SU-DHL-6 (cell line): ENCODE measurements around the gene CNNM1.

ENCODE experiments used
- H2AFZ ChIP-seq: fragments of 200-600 bp; sonication (generic); 2 replicates; pipeline ENCODE4 v1.6.1; 2014; ENCODE audit warnings: low read depth, mild to moderate bottlenecking, moderate library complexity, mixed read lengths, antibody characterized with exemption, low read length; ENCODE audit not compliant: severe bottlenecking
- H3F3A ChIP-seq: fragments of 200-600 bp; shearing (Covaris generic); 2 replicates; pipeline ENCODE4 v1.6.0; 2016; ENCODE audit warnings: antibody characterized with exemption, mild to moderate bottlenecking; ENCODE audit not compliant: insufficient read depth
- H3K27ac ChIP-seq: fragments of 200-600 bp; sonication (generic); 2 replicates; pipeline ENCODE4 v1.5.1; 2016; ENCODE audit warnings: low read depth, mild to moderate bottlenecking, low read length, moderate library complexity, mixed read lengths
- H3K27me3 ChIP-seq: fragments of 200-600 bp; sonication (generic), shearing (Covaris generic); 2 replicates; pipeline ENCODE4 v1.6.0; 2014; ENCODE audit warnings: mild to moderate bottlenecking, low read length
- H3K36me3 ChIP-seq: fragments of 200-600 bp; sonication (generic); 2 replicates; pipeline ENCODE4 v1.6.1; 2014; ENCODE audit warnings: mild to moderate bottlenecking, low read length, mixed read lengths
- H3K4me2 ChIP-seq: fragments of 300-600, 200-600 bp; shearing (Covaris generic), sonication (generic); 2 replicates; pipeline ENCODE4 v1.6.0; 2014; ENCODE audit warnings: low read length, low read depth, mild to moderate bottlenecking; ENCODE audit not compliant: poor library complexity, severe bottlenecking
- H3K4me3 ChIP-seq: fragments of 200-600 bp; sonication (generic); 2 replicates; pipeline ENCODE4 v1.5.1; 2014; ENCODE audit warnings: antibody characterized with exemption, low read length, mild to moderate bottlenecking, mixed read lengths; ENCODE audit not compliant: insufficient read depth, poor library complexity, severe bottlenecking
- H3K79me2 ChIP-seq: fragments of 200-600 bp; sonication (generic); 2 replicates; pipeline ENCODE4 v1.6.1; 2014; ENCODE audit warnings: mild to moderate bottlenecking, low read length, moderate library complexity; ENCODE audit not compliant: insufficient read depth
- H3K9ac ChIP-seq: fragments of 200-600 bp; sonication (generic); 2 replicates; pipeline ENCODE4 v1.7.0; 2014; ENCODE audit warnings: mild to moderate bottlenecking, low read length
- H3K9me2 ChIP-seq: fragments of 200-600 bp; sonication (generic); replicated peaks from 2 replicates; pipeline ENCODE4 v1.6.1; 2014; ENCODE audit warnings: low read length; ENCODE audit not compliant: insufficient read depth
- H3K9me3 ChIP-seq: fragments of 200-600 bp; sonication (generic); 2 replicates; pipeline ENCODE4 v1.6.1; 2014; ENCODE audit warnings: low read length, mixed read lengths; ENCODE audit not compliant: insufficient read depth
- H4K20me1 ChIP-seq: fragments of 200-600 bp; sonication (generic); 2 replicates; pipeline ENCODE4 v1.6.1; 2014; ENCODE audit warnings: low read depth, mild to moderate bottlenecking, antibody characterized with exemption, low read length, moderate library complexity, mixed read lengths
- EZH2phosphoT487 ChIP-seq: fragments of 200-600 bp; sonication (generic), shearing (Covaris generic); conservative IDR thresholded peaks from 2 replicates; pipeline ENCODE4 v1.6.1; 2018; ENCODE audit warnings: mild to moderate bottlenecking, antibody characterized with exemption, low read length, moderate library complexity, mixed read lengths
- TF ChIP-seq, protein P1 (sequence below): fragments of 200-600 bp; sonication (generic); IDR thresholded peaks from one replicate; pipeline ENCODE4 v1.5.1; 2017; ENCODE audit warnings: antibody characterized with exemption, mild to moderate bottlenecking, low read length, moderate library complexity; ENCODE audit not compliant: insufficient read depth, poor library complexity, severe bottlenecking

CNNM1 gene

DNA sequence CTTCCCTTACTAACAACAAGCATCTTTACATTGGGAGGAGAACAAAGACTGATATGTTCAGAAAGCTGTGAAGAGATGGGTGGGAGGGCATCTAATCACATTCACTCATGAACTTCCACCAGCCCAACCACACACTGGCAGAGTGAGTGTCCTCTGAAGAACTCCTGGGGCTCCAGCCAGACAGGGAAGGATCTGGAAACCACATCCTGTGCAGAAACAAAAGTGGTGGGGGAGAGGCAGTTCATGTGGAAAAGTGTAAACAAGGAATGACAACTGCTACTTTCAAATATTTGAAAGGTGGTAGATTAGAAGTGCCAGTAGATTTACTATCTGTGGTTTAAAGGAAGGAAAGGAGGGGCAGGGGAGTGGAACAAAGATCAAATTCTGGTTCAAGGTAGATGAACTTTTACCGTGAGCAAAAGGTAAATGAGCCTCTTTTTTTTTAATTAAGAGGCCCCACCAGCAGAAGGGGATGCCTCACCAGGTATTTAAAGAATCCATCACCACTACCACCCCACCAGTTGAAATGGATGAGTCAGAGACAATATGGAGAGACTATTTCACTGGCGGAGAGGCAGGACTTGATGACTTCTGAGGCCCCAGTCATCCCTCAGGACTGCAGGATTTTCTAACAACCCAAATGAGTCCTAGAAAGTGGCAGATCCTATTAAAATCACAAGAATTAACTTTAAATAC, 66.7 kb downstream of the CNNM1 start:
- no peaks in the 10 kb centered on the region for H4K20me1 ChIP-seq
- no peaks in the 10 kb centered on the region for H3K9me3 ChIP-seq
- no peak overlapping the region for H3K4me2 ChIP-seq
- no peak for TF ChIP-seq EZH2phosphoT487
- TF ChIP-seq, protein P1, sequence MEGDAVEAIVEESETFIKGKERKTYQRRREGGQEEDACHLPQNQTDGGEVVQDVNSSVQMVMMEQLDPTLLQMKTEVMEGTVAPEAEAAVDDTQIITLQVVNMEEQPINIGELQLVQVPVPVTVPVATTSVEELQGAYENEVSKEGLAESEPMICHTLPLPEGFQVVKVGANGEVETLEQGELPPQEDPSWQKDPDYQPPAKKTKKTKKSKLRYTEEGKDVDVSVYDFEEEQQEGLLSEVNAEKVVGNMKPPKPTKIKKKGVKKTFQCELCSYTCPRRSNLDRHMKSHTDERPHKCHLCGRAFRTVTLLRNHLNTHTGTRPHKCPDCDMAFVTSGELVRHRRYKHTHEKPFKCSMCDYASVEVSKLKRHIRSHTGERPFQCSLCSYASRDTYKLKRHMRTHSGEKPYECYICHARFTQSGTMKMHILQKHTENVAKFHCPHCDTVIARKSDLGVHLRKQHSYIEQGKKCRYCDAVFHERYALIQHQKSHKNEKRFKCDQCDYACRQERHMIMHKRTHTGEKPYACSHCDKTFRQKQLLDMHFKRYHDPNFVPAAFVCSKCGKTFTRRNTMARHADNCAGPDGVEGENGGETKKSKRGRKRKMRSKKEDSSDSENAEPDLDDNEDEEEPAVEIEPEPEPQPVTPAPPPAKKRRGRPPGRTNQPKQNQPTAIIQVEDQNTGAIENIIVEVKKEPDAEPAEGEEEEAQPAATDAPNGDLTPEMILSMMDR = no peak
- no peaks in the 10 kb centered on the region for H3K79me2 ChIP-seq
- no peaks in the 10 kb centered on the region for H3K27me3 ChIP-seq
- H3K4me3 ChIP-seq = no peak overlapping the region
- no peak overlapping the region for H2AFZ ChIP-seq
- H3K9ac ChIP-seq = no peak overlapping the region
- no peaks in the 10 kb centered on the region for H3F3A ChIP-seq
- H3K36me3 ChIP-seq = no peaks in the 10 kb centered on the region
- H3K9me2 ChIP-seq = no peaks in the 10 kb centered on the region
- no peak overlapping the region for H3K27ac ChIP-seq

- H3K36me3 ChIP-seq = no peaks in the 10 kb centered on the region
- no peak overlapping the region for H3K4me2 ChIP-seq
- TF ChIP-seq, protein P1 = no peak
- no peak for TF ChIP-seq EZH2phosphoT487
- no peaks in the 10 kb centered on the region for H3K9me2 ChIP-seq
- H3F3A ChIP-seq = no peaks in the 10 kb centered on the region
- H3K9ac ChIP-seq = no peak overlapping the region
- no peaks in the 10 kb centered on the region for H3K79me2 ChIP-seq
- no peak overlapping the region for H3K4me3 ChIP-seq
- H4K20me1 ChIP-seq = no peaks in the 10 kb centered on the region
- H3K27ac ChIP-seq = no peak overlapping the region
- no peak overlapping the region for H2AFZ ChIP-seq
- H3K9me3 ChIP-seq = no peaks in the 10 kb centered on the region
- H3K27me3 ChIP-seq = no peaks in the 10 kb centered on the region
Observed at GRCh38 chr10:99396471-99396870, 67.3 kb downstream of the CNNM1 start.

GRCh38 chr10:99399664-99400063, 70.5 kb downstream of the CNNM1 start:
- TF ChIP-seq, protein P1 = no peak
- no peak for TF ChIP-seq EZH2phosphoT487
- Histone ChIP-seq H3K36me3 (no peaks in the 10 kb centered on the region), H3K9me2 (no peaks in the 10 kb centered on the region), H3K27me3 (no peaks in the 10 kb centered on the region), H3K79me2 (no peaks in the 10 kb centered on the region), H3K27ac (no peak overlapping the region), H4K20me1 (no peaks in the 10 kb centered on the region), H3K4me2 (no peak overlapping the region), H2AFZ (no peak overlapping the region), H3F3A (no peaks in the 10 kb centered on the region), H3K9ac (no peak overlapping the region), H3K4me3 (no peak overlapping the region), H3K9me3 (no peaks in the 10 kb centered on the region)
